Activated T-cell treated with anti-CD3 and anti-CD28 coated beads for 1 hour (primary cell): ENCODE measurements around the gene ME3.

ENCODE experiments used
- DNase-seq: peaks from one replicate; pipeline ENCODE4 v3.0.0-alpha.2; 2020; ENCODE audit warnings: low read depth

The ME3 gene

DNA sequence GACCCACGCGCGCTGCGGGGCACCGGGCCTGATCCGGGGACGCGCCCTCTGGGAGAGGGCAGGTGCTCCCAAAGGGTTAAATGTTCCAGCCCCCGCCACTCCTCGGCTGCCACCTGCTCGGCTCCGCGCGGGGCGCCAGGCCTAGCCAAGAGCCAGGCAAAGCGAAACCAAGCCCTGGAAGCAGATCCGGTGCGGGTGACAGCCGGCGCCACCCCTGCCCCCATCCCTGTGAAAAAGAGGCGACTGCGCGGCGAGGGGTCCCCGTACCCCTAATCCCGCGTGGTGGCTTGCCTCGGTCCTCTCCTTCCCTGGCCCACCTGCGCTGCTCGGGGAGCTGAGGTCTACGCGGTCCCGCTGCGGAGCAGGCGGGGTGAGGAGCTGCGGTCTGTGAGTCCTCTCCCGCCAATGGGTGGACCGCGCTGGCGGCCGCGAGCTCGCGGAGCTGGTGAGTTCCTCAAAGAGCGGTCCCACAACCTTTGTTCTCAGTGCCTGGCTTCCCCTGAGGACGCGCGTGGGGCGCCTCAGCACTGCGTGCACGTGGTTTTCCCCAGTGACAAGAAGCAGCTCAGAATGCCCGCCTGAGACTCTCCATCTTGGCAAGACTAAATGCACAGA, at the start of gene ME3:
ME3 (minus strand) TSS at position 610 of the 615 bp plus-strand sequence.
- peak; percentile 7 for DNase-seq

DNA sequence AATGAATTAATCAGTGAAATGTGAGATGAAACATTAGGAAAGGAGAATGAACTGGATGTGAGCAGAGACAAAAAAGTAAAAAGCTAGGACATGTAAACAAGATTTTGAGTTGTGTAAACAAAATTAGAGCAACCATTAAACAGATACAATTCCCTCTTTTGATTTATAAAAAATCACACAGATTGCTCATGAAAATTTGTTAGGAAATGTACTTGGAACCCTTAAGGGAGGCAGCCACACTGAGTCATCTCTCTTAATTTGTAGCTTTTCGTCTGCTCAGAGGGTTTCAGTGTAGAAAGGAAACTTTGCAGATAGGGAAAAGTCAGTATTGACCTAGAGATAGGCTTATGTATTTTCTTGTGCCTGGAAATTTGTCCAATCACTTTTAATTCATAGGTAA, 49.6 kb upstream of the ME3 start:
- DNase-seq: no peak

DNA sequence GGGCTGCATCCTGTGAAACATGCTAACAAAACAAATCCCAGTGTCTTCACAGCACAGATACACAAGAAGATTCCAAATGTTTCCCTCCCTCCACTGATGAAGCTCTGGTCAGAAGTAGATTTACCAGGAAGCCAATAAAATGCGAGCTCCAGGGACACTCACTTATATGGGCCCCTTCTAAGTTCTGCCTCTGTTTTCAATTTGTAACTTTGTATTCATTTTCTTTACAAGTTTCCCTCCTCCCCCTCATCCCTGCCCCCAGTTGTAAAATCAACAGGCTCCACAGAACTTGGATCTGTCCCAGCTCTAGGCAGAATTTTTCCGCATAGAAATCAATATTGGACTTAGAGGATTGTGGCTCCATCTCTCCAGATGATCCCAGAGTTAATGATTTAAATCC, 48.1 kb upstream of the ME3 start:
- no peak for DNase-seq

DNA sequence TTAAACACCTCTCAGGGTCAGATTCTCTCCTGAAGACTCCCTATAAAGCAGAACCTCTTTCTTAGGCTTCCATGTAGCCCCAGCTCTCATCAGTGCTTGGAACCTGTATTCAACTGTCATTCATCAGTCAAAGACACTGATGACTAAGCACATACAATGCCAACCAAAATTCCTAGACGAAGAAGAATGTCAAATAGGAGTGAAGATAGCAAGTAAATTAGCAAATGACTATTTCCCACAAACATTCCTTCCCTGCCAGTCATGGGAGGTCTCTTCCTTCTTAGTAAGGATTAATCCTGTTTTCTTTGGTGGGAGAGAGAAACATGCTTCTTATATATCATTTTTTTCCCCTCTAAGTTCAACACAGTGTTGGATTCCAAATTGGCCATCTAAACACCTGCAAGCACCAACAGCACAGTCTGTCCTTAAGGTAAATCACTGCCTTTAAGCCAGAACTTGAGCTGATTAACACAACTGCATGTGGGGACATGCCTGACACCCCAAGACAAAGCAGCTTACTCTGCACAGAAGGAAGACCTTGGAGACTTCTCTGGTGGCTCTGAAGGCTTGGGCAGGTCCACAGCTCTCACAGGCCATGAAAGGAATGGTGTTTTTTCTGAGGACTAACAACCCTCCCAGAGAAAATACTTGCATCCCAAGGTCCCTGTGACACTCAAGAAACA, 47.5 kb upstream of the ME3 start:
- no peak for DNase-seq

DNA sequence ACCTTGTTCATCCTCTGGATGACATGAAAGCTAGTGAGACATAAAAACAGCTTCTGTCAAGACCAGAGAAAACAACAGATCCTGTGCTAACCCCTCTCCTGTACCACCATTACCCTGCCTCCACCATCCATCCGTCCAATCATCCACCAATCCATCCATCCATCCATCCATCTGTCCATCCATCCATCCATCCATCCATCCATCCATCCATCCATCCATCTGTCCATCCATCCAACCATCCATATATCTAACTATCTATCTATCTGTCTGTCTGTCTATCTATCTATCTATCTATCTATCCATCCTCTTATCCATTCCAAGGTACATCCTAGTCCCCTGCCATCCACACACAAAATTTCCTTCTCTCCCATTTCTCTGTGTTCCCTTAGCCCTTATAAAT, 46.6 kb upstream of the ME3 start:
- no peak for DNase-seq

DNA sequence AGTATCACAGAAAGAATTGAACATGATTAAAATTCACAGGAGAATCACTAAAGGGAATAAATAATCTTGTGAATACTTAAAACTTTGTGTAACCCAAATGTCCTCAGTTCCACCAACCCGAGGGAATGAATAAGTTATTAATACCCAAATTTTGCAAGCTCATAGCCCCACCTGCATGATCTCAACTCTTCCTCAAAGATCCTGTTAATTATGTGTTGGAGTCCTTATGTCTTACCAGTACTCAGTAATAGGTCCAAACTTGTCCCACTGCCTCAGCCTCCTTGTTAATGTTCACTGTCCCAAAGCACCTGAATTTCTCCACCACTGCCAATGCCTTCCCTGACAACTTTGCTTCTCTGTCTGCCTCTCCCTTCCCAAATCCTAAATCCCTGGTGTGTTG, 46.1 kb upstream of the ME3 start:
- no peak for DNase-seq

DNA sequence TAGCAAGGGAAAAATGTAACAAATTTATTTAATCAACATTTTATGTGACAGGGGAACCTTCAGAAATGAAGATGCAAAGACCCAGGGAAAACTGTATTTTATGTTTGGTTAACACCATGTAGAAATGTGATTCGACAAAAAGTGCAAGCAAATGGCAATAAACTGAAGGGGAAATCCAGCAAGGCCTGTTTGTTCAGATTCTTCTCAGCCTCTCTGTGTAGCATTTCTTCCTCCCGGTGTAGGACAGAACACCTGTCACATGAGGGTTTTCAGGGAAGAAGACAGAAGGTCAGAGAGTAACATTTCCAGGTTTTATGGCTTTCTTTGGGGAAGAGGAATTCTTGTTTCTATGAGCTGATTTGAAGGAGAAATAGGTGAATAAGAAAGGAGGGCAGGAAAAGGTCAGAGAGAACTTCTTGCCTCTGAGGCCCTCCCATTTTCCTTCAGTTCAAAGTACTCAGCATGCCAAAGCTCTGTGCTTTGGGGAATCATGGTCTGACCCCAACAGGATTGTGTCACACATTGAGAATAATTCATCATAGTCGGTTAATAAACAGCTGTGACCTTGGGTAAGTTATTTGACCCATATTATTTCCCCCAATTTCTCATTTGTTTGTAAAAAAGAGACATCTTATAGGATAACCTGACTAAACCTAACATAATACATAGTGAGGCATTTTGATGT, 45.5 kb upstream of the ME3 start:
- no peak for DNase-seq

DNA sequence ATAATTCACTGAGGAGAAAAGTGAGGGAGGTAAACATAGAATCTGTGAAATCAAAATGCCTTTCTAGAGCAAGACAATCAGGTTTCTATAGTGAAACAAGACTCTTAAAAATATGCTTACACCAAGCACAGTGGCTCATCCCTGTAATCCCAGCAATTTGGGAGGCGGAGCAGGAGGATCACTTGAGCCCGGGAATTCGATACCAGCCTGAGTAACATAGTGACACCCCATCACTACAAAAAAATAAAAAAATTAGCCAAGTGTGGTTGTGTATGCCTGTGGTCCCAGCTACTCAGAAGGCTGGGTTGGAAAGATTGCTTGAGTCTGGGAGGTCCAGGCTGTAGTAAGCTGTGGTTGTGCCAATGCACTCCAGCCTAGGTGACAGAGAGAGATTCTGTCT, 43.2 kb upstream of the ME3 start:
- no peak for DNase-seq

DNA sequence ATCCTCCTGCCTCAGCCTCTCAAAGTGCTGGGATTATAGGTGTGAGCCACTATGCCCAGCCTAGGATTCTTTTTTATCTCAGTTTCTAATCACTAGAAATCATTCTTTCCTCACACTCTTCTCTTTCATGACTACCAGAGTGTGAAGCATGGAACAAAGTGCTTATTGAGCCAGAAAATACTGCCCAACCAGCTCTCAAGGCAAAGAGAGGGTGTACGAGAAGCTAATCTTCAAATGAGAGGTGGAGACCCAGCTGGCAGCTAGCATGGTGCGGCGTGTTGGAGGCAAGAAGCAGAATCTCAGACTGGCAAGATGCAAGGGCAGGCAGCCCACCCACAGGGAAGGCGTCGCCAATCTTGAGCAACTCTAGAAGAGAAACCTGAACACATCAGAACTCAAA, 41.1 kb upstream of the ME3 start:
- DNase-seq: no peak

DNA sequence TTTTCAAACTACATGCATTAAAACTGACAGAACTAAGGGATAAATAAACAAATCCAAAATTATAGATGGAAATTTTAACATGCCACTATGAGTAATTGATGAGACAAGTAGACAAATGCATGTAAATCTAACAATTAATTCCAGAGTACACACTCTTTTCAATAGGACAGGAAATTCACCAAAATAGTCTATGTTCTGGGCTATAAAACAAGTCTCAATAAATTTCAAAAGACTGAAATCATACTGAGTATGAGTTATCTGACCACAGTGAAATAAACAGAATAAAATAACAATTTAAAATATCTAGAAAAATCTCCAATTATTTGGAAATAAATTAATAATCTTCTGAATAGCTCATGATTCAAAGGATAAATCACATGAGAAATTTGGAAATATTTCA, 38.5 kb upstream of the ME3 start:
- no peak for DNase-seq

DNA sequence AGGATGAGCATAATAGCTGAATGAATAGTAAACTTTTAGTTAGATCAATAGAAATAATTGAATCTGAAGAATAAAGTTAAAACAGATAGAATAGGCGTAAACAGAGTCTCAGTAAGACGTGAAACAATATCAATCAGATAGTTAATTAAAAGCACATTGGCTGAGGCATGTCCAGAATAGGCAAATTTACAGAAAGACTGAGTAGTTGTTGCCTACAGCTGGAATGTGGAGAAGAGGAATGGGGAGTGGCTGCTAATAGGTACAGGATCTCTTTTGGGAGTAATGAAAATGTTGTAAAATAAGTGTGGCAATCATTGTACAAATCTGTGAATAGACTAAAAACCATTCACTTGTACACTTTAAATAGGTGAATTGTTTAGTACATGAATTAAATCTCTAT, 36.3 kb upstream of the ME3 start:
- no peak for DNase-seq

DNA sequence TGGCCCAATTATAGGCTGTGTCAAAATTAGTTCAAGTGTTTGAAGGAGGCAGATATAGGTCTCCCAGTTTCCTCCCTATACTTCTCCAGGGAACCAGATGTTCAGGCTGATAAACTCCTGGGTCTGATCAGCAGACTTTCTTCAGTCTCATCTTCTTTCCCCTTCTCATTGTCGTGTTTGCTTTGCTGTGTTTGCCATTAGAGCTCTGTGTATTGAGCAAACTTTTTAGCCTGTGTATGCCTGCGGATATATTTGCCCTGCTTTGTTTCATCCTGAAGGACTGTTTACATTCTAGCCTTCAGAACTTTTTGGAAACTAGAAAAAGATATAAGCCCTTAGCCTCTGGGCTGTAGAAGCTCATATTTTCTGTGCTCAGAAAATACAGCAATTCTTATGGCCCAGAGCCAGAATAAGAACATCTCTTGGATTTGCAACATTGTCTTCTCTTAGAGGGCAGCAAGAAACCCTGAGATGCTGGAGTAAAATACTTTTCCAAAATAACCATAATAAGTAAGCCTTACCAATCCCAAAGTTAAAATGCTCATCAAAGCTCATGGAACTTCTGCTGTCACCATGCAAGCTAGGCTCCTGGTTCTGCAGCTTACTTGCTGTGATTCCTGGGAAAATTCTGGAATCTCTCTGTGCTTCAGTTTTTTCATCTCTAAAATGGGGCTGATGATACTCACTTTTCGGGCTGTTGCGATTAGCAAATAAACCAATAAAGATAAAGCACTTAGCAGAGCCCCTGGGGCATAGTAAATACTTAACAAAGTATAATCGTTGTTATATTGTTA, 34.1 kb upstream of the ME3 start:
- DNase-seq: no peak

DNA sequence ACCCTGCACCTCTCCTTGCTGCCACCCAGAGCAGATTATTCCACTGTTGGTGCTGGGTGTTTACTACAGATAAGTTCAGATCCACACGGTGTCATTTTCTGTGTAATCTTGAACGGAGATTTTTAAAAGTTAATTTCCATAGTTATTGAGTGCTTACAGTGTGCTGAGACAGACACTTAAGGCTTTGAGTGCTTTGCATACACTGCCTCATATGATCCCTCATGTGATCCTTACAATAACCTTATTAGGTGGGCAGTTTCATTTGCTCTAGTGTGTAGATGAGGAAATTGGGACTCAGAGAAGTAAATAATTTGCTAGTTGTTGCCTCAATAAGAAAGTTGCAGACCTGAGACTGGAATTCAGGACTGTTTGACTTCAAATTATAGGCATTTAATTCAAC, 32.3 kb upstream of the ME3 start:
- no peak for DNase-seq

DNA sequence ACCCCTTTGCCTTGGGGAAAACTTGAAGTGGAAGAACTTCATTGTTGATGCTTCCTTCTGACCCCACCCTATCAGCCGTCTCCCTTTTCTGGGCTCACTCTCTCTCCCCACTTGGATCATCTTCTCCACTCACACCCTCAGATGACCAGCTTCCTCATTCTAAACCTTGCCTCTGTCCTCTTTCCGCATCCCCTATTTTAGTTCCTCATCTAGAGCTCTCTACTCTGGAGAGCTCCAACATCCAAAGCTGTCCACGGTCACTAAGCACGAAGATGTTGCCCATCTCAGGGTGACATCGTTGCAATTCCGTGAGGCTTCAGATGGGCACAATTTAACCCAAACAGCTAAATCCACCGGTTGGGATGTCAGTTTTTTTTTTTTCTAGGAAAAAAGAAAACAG, 31.6 kb upstream of the ME3 start:
- DNase-seq: no peak

DNA sequence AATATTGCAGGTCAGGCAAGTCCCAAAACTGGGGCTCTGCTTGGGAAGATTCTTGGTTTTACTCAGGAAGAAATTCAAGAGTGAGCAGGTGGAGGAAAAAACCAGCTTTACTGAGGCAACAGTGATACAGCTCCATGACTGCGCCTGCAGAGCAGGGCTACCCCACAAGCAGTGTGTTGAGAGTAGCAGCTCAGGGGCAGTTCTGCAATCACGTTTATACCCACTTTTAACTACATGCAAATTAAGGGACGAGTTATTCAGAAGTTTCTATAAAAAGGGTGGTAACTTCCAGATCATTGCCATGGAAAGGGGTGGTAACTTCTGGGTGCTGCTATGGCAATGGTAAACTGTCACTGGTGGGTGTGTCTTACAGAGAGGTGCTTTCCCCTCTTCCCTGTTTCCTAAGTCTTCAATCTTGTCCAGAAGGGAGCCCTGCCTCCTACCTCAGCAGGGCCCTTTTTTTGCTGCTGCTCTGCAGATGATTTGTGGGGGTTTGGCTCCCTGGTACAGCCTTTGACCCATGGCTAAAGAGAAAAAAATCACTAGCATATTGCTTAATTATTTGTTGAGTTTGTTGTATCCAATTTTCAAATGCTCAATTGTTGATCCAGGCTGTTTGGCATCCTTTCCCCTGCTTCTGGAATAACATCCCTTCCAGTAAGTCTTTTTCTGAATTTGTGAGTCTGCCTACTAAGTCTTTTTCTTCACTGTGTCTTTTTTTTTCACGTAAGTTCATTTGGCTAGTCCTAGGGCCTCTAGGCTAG, 30.0 kb upstream of the ME3 start:
- DNase-seq: no peak

DNA sequence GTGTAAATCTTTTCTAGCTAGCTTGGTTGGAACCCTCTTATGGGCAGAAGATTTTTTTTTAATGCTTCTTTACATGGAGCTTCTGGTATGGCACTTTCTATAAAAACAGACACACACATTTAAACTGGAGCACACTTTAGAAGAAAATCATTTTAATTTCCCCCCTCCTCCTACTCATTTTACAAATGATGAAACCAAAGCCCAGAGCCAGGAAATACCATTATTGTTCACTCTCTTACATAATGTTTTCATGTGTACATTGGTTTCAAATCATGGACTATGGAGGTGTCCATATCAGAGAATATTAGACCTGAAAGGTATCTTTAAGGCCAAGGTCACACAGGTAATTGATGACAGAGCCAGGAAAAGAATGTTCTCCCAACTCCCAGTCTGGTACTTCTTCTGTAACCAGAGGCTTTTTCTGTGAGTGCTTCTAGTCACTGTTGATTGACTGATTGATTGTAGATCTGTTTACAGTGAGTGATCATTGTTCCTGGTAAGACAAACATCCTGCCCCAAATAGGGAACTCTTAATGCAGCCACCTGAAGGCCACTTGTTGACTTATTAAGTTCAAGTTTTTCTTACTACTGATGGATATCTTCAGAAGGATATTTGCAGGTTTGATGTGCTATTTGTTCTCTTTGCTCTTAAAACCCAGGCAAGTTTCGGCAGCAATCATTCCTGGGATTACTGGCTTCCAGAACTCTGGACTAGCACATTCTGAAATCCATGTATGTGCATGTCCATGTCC, 26.8 kb upstream of the ME3 start:
- no peak for DNase-seq

DNA sequence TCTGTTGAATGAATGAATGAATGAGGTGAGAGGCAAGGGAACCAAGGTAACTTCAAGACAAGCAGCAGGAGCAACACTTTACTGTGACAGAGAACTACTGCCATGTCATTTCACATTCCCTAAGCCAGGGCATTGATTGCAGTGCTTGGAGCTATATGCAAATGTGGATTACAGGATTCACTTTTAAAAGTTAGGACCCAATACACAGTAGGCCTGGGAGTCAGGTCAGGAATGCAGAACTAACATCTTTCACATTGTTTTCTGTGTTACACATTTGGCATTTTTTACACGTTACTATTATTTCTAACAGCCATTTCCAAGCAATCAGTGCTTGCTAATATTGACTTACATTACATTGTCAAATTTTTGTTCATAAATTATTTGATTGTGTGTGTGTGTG, 26.2 kb upstream of the ME3 start:
- no peak for DNase-seq

DNA sequence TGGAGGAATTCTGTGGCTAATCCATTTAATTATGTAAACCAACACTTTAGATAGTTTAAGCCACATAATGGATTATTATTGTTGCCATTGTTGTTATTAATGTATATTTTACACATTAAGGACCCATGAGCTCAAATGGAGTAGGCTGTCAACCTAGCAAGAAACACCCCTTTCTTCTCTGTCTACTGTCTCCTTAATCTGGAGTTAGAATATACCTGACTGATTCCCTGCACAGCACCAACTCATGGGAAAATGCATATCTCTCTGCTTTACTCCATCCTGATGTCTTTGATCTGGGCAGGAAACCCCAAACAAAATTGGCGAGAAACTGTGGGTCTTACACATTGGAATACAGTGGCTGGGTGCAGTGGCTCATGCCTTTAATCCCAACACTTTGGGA, 24.0 kb upstream of the ME3 start:
- DNase-seq: no peak

DNA sequence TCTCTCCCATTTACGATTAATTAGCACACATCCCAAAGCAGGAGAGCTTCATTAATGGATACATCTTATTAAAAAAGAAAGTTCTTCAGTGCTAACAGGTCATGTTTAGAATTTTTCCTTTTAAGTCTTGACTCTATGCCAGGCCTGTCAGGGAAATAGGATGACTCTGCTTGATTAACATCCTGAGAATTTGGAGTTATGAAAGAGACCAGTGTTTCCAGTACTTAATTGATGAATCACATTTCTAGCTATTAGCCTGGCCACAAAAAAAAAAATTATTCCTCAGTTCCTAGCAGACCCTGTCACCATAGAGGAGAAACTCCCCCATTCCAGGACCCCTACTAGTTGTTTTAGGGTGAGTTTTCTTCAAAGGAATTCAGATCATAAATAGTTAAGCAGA, 23.6 kb upstream of the ME3 start:
- DNase-seq: no peak

DNA sequence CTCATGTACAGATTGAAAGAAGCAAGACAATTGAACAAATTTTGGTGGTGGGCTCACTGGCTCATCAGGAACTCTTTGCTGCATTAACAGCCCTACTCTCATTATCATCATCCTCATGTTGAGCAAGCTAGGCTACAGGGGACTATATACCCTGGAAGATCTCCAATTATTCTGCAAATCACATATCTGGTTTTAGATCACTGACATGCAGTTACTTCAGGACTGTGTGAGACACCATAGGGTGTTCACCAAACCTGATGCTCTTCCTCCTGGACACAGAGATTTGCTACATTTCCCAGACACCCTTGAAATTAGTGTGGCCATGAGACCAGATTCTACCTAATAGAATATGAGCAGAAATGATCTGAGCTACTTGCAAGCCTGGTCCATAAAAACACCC, 23.0 kb upstream of the ME3 start:
- DNase-seq: no peak

DNA sequence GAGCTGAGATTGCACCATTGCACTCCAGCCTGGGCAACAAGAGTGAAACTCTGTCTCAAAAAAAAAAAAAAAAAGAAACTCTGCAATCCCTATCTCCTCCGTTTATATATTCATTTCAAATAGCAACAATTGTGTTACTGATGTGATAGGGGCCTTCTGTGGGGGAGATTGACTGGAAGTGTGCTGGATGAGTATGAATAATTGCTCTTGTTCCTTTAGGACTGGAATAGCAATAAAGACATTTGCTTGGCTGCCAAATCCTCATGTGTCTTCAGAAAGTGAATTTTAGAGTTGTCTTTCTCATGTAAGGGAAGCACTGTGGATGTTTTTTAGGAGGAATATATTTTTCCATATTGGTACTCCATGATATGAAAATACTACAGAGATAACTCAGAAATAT, 21.1 kb upstream of the ME3 start:
- no peak for DNase-seq
